Bronchial epithelial cell (primary cell): ENCODE results near the gene SLC25A22. TPM values are rescaled to one million over a fixed set of nuclear protein-coding genes. Genes with fewer than 3 reads are reported as not detected.

Experiments used
- DNase-seq: peaks from one replicate; pipeline ENCODE4 v3.0.0-alpha.2; 2010; ENCODE audit warnings: low read depth
- FAIRE-seq: peaks from 2 replicates; lab custom pipeline; 2011; peaks lifted over from hg19 to GRCh38; lab: Jason Lieb, UNC
- H3K27me3 ChIP-seq: 2 replicates; pipeline ENCODE4 v1.5.1; 2011; ENCODE audit warnings: low read length; ENCODE audit not compliant: control insufficient read depth, insufficient read depth
- H3K36me3 ChIP-seq: 2 replicates; pipeline ENCODE4 v1.5.1; 2011; ENCODE audit warnings: low read length; ENCODE audit not compliant: control insufficient read depth, insufficient read depth
- H3K4me3 ChIP-seq: 2 replicates; pipeline ENCODE4 v1.5.1; 2011; ENCODE audit warnings: mild to moderate bottlenecking, low read depth, low read length, control low read depth
- total RNA-seq: library from RNA; depleted of rRNA; stranded (reverse); fragments of >200 nt; gene quantifications from 2 replicates; pipeline ENCODE4 v1.2.1, GENCODE V29; 2014
- TF ChIP-seq, protein P1 (sequence below): IDR thresholded peaks from 2 replicates; pipeline ENCODE4 v1.5.1; 2011; ENCODE audit warnings: mild to moderate bottlenecking, moderate library complexity, low read length, control low read depth, inconsistent platforms; ENCODE audit not compliant: insufficient read depth, severe bottlenecking

Gene SLC25A22
- total RNA-seq, 1 donor from 2014 or later, result 5.3 TPM

- DNase-seq, result peak; percentile 49
- Histone ChIP-seq H3K4me3 (peak overlapping the region; percentile 73), H3K36me3 (peaks cover 18% of the 10 kb centered on the region), H3K27me3 (no peaks in the 10 kb centered on the region)
- FAIRE-seq, result no peak
- TF ChIP-seq, protein P1, sequence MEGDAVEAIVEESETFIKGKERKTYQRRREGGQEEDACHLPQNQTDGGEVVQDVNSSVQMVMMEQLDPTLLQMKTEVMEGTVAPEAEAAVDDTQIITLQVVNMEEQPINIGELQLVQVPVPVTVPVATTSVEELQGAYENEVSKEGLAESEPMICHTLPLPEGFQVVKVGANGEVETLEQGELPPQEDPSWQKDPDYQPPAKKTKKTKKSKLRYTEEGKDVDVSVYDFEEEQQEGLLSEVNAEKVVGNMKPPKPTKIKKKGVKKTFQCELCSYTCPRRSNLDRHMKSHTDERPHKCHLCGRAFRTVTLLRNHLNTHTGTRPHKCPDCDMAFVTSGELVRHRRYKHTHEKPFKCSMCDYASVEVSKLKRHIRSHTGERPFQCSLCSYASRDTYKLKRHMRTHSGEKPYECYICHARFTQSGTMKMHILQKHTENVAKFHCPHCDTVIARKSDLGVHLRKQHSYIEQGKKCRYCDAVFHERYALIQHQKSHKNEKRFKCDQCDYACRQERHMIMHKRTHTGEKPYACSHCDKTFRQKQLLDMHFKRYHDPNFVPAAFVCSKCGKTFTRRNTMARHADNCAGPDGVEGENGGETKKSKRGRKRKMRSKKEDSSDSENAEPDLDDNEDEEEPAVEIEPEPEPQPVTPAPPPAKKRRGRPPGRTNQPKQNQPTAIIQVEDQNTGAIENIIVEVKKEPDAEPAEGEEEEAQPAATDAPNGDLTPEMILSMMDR, result no peak
These were observed 22.8 kb upstream of the SLC25A22 start for GRCh38 chr11:820655-821511.

GRCh38 chr11:819943-820649, 22.0 kb upstream of the SLC25A22 start:
- DNase-seq, result peak; percentile 66
- H3K36me3 ChIP-seq, result peaks cover 17% of the 10 kb centered on the region
- no peak for FAIRE-seq
- H3K4me3 ChIP-seq, result peak overlapping the region; percentile 73
- TF ChIP-seq, protein P1, result no peak
- H3K27me3 ChIP-seq, result no peaks in the 10 kb centered on the region

GRCh38 chr11:819129-819931, 21.2 kb upstream of the SLC25A22 start:
- no peak for FAIRE-seq
- no peaks in the 10 kb centered on the region for H3K27me3 ChIP-seq
- H3K36me3 ChIP-seq, result peaks cover 15% of the 10 kb centered on the region
- peak overlapping the region; percentile 73 for H3K4me3 ChIP-seq
- DNase-seq, result peak; percentile 45
- TF ChIP-seq, protein P1, result no peak

- FAIRE-seq, result no peak
- TF ChIP-seq, protein P1, result no peak
These were observed 20.5 kb upstream of the SLC25A22 start, which contains the start of gene PNPLA2 for GRCh38 chr11:818396-819128. Gene PNPLA2, plus strand, starts transcription at chr11:818914. Its CDS starts 805 bp downstream, at chr11:819719.

DNA sequence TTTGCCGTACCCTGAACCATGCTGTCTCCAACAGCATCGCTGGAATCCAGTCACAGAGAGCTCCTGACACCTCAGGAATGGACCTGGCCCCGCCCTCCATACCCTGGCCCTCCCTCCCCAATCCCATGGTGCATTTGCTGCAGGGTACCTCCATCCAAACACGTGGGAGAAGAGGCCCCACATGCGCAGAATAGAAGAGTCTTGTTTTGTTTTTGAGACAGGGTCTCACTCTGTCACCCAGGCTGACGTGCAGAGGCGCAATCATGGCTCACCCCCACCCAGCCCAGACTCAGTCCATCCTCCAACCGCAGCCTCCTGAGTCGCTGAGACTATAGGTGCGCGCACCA, 18.3 kb upstream of the SLC25A22 start:
- DNase-seq, result no peak
- no peak overlapping the region for H3K4me3 ChIP-seq
- peaks cover 16% of the 10 kb centered on the region for H3K36me3 ChIP-seq
- H3K27me3 ChIP-seq, result no peaks in the 10 kb centered on the region
- TF ChIP-seq, protein P1, result no peak
- FAIRE-seq, result no peak

More at GRCh38 chr11:818396-819128, 20.5 kb upstream of the SLC25A22 start, which contains the start of gene PNPLA2:
- no peaks in the 10 kb centered on the region for H3K27me3 ChIP-seq
- peaks cover 12% of the 10 kb centered on the region for H3K36me3 ChIP-seq
- DNase-seq, result peak; percentile 76
- peak within 1 kb of the TSS; percentile 73 for H3K4me3 ChIP-seq
